ENCODE data around the gene VMP1.
"Not testable (repeated sequence)": the region's sequence is repeated elsewhere in the genome, so short reads cannot be mapped to it uniquely, and the experiment has no call there.

Gene VMP1

DNA sequence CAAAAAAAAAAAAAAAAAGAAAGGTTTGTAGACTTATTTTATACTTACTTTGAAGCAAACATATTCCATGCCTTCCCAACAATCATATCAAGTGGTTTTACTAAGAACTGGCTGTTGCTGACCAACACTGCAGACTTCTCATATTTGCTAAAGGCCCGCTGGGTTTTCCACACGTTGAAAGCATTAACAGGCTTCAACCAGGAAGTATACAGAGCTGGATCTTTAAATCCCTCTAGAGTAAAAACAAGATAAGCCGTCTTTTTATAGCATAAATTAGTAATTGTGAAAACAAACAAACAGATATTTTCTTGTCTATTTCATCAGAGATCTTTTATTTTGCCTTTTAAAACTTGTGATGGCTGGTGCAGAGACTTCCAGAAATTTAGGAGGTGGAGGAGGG lies 156.2 kb downstream of the VMP1 start:
- no peak for DNase-seq (ENCODE audit: low spot score)

DNA sequence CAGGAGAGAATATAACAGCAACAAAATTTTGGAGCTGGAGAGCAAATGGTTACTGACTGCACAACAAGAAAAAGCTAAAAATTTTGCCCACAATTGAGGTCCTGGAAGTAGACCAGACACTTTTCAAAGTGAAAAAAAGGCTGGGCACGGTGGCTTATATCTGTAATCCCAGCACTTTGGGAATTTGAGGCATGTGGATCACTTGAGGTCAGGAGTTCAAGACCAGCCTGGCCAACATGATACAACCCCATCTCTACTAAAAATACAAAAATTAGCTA lies 162.4 kb downstream of the VMP1 start:
- DNase-seq (ENCODE audit: low spot score): no peak

DNA sequence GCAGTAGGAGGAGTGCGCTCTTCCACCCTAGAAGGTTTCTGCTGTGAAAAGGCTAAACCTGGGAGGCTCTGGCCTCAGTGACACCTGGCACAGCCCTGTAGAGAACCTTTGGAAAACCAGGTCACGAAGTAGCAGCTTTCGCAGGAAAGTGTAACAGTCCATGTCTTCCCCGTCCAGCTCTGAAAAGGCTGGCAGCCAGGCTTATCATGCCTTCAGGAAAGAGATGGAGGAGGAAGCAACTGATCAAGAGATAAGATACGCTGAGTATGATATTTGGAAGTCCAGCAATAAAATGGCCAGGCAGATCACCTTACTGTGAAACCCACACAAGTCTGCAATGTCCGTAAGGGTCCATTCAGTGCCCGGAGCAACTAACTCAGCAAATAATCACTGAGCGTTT lies 163.0 kb downstream of the VMP1 start:
- no peak for DNase-seq (ENCODE audit: low spot score)

DNA sequence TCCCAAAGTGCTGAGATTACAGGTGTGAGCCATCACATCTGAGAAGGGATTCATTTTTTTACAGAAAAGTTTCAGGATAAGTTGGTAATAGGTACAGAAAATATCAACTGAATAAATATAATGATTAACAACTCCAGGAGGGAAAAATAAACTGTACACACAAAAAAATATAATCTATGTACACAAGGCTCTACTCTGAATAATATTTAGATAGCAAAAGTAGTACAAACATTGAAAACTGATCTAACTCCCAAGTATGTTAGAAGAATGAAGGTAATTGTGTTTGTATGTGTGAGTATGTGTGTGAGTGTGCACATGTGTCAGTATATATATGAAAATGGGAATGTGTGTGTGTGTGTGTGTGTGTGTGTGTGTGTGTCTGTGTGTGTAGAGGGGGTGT lies 164.9 kb downstream of the VMP1 start:
- no peak for DNase-seq (ENCODE audit: low spot score)

DNA sequence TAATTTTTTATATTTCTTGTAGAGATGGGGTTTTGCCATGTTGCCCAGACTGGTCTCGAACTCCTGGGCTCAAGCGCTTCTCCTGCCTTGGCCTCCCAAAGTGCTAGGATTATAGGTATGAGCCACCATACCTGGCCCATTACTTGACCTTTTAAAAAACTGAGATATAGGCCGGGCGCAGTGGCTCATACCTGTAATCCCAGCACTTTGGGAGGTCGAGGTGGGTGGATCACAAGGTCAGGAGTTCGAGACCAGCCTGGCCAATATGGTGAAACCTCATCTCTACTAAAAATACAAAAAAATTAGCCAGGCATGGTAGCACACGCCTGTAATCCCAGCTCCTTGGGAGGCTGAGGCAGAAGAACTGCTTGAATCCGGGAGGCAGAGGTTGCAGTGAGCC lies 166.0 kb downstream of the VMP1 start:
- not testable (repeated sequence) for DNase-seq (ENCODE audit: low spot score)

DNA sequence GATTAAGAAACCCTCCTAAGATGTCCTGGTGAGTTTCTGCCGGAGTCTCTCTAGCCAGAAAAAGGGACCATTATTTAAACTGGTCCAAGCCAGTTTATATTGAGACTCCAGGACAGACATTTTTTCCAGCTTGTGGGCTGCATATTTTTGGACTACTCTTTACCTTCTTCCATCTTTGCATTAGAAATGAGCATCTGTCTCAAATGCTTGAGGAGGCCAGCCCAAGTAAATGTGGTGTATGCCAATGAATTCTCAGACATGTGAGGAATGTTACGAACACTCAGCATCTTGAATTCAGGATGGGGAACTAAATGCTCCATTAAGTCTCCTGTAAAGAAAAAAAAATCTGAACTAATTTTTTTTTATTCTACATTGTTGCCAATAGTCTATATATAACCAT lies 166.9 kb downstream of the VMP1 start:
- no peak for DNase-seq (ENCODE audit: low spot score)

DNA sequence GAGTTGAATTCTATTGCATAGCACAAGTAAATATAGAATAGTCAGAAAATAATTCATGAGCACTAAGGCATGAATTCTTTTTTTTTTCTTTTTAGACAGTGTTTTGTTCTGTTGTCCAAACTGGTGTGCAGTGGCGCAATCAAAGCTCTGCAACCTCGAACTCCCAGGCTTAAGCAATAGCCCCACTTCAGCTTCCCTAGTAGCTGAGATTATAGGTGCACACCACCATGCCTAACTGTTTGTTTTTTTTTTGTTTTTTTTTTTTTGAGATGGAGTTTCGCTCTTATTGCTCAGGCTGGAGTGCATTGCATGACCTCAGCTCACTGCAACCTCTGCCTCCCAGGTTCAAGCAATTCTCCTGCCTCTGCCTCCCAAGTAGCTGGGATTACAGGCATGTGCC lies 168.7 kb downstream of the VMP1 start:
- DNase-seq (ENCODE audit: low spot score): no peak

DNA sequence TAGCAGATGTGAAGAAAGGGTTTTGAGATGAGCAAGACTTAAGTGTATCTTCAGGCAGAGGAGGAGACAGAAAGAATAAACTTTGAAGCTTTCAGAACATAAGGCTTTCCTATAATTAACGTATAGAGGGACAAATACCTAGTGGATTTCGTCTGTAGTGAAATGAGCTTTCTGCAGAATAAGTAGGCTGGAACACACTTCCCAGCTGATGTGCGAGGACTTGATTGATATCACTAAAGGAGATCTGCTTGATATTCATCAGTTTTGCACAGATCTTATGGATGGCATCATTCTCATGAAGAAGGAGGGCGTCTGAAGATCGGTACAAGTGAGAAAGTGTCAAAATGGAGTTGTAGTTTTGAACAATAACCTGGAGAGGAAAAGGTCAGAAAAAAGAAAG lies 170.5 kb downstream of the VMP1 start:
- DNase-seq (ENCODE audit: low spot score): no peak

DNA sequence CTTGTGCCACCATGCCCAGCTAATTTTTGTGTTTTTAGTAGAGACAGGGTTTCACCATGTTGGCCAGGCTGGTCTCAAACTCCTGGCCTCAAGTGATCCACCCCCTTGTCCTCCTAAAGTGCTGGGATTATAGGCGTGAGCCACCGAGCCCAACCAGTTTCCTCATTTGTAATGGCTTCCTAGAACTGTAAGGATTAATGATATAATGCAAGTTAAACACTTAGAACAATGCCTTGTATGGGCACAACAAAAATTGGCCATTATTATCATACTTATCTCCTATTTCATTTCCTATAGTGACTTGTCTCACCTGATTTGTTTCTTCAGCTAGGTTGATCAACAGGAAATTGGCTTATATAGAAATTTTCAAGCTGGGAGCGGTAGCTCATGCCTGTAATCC lies 171.2 kb downstream of the VMP1 start:
- DNase-seq (ENCODE audit: low spot score): no peak

DNA sequence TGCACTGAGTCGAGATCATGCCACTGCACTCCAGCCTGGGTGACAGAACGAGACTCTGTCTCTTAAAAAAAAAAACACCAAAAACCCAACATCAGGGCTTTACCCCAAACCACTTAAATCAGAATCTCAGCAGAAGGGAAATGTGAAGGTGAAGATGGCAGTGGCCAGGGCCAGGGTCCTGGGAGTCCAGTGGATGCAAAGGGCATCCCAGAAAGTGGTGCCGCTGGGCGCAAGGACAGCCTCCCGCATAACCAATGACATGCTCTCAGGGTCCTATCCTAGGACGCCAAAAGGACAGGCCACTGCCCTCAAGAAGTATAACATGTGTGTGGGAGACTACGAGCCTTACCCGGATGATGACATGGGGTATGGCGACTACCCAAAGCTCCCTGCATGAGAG lies 177.4 kb downstream of the VMP1 start:
- DNase-seq (ENCODE audit: low spot score): no peak

DNA sequence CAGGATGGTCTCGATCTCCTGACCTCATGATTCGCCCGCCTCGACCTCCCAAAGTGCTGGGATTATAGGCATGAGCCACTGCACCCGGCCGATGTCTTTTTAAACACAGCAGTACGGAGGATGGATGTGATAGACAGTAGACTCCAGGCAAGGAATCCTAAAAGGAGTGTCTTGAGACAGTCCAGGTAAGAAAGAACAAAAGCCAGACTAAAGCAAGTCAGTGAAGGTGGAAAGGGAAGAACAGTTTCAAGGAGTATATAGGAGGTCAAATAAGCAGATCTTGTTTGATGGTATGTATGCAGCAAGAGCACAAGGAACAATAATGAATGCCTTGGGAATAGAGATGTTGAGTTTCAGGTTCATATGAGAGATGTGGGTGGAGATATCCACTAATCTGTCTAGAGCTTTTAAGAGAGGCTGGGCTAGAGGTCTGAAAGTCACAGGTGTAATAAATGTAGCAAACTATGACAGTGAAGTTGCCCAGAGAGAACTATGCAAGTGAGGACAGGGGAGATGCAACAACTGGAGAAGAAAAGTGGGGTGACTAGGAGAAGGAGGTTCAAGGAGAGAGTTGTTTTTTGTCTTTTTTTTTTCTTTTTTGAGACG lies 180.8 kb downstream of the VMP1 start:
- DNase-seq (ENCODE audit: low spot score): no peak

DNA sequence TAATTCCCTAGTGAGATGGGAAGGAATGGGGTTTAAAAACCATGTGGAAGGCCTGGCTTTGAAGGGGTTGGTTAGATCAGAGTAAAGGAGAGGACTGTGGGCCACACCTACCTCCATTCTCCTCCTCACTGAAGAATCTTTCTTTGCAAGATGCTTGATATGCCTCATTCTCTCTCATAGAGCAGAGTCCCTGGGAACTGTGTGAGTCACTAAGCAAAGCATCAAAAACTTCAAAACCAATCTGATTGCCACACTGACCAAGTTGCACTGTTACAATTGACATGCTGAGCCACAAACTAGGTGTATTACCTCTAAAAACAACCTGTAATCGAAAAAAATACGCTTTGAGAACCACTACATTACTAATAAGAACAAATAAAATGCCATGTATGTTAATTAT lies 183.3 kb downstream of the VMP1 start:
- DNase-seq (ENCODE audit: low spot score): no peak
